ENCODE data around the gene PHAF1.
A peak's percentile ranks its signal among the peaks of the same experiment; 100 is the strongest.

The PHAF1 gene

DNA sequence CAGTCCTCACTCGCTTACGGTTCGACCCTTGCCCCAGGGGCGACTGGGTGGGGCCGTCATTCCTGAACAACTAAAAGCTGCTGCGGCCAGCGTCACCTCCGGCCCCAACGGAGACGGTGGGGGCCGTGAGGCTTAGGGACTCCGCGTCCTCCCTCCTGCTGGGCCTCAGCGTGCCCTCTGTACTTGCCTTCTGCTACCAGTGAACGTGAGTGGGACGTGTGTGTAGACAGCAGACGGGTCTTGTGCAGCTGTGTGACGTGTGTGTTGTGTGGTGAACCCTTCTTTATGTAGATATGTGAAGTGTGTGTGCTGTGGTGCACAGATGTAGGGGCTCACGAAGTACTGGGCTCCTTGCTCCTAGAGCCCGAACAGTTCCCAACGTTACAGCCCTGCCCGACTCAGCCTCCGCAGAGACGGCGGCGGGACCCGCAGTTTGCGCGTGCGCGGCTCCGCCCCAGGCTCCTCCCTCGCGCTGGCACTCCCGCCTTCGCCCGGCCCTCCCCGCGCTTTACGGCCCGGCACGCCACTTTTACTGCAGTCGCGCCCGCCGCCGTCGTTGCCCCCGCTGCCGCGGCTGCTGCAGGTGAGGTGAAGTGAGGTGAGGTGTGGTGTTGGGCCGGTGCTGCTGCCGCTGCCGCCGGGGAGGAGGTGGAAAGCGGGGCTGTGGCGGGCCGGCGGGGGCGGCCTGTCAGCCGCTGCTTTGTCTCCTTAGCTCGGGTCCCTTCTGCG, at the start of gene PHAF1:
PHAF1 (plus strand) TSS at position 535 of the 729 bp plus-strand sequence. CDS start 235 bp downstream, outside the sequence.
- peak within 1 kb of the TSS; percentile 96 for H3K27ac Mint-ChIP-seq
- H3K27me3 Mint-ChIP-seq (ENCODE audit: low read depth, poor library complexity), result no peaks in the 10 kb centered on the region
- peak; percentile 99 for DNase-seq
- peak within 1 kb of the TSS; percentile 97 for H3K4me3 Mint-ChIP-seq
- H3K9me3 Mint-ChIP-seq, result no peaks in the 10 kb centered on the region
- peaks cover 26% of the 10 kb centered on the region for H3K4me1 Mint-ChIP-seq
- H3K36me3 Mint-ChIP-seq (ENCODE audit: low read depth), result peaks cover 13% of the 10 kb centered on the region
- TF ChIP-seq, protein P1, sequence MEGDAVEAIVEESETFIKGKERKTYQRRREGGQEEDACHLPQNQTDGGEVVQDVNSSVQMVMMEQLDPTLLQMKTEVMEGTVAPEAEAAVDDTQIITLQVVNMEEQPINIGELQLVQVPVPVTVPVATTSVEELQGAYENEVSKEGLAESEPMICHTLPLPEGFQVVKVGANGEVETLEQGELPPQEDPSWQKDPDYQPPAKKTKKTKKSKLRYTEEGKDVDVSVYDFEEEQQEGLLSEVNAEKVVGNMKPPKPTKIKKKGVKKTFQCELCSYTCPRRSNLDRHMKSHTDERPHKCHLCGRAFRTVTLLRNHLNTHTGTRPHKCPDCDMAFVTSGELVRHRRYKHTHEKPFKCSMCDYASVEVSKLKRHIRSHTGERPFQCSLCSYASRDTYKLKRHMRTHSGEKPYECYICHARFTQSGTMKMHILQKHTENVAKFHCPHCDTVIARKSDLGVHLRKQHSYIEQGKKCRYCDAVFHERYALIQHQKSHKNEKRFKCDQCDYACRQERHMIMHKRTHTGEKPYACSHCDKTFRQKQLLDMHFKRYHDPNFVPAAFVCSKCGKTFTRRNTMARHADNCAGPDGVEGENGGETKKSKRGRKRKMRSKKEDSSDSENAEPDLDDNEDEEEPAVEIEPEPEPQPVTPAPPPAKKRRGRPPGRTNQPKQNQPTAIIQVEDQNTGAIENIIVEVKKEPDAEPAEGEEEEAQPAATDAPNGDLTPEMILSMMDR (IDR thresholded peaks at IDR 0.05), result no peak

DNA sequence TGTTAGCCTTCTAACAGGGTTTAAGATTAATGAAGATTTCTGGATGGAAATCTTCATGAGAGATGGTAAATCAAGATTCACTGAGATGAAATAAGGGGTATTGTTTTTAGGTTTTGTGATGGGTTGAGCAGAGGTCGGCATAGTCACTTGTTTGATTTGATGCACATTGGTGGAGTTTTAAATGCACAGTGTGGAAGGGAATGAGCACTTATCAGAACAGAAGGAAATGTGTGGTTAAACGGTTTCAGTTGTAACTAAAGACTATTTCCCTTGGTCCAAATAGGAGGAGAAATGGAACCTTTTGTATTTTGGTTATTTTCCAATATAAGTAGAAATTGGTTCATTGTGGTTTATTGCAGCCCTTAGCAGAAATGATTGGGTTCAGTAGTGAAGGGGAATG, 46.7 kb upstream of the PHAF1 start:
- Mint-ChIP-seq H3K27ac (peak overlapping the region; percentile 0), H3K36me3 (ENCODE audit: low read depth) (peaks cover 51% of the 10 kb centered on the region), H3K9me3 (peaks cover 7% of the 10 kb centered on the region), H3K4me3 (no peak overlapping the region), H3K27me3 (ENCODE audit: low read depth, poor library complexity) (no peaks in the 10 kb centered on the region), H3K4me1 (peaks cover 5% of the 10 kb centered on the region)
- TF ChIP-seq, protein P1 (IDR thresholded peaks at IDR 0.05), result no peak
- no peak for DNase-seq

DNA sequence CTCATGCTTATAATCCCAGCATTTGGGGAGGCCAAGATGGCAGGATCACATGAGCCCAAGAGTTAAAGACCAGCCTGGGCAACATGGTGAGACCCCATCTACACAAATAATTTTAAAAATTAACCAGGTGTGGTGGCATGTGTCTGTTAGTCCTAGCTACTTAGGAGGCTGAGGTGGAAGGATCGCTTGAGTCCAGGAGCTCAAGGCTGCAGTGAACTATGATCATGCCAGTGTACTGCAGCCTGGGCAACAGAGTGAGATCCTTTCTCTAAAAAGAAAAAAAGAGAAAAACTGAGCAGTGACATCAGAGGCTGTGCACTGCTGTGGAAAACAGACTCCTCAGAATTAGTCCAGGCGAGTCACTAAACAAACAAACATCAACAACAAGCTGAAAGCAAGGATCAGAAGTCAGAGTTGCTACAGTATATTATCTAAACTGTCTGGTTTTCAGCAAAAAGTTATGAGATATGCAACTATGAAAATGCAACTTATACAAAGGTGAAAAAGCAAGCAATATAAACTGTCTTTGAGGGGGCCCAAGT, 41.5 kb upstream of the PHAF1 start:
- no peak for DNase-seq
- Mint-ChIP-seq H3K27me3 (ENCODE audit: low read depth, poor library complexity) (no peaks in the 10 kb centered on the region), H3K4me1 (no peaks in the 10 kb centered on the region), H3K36me3 (ENCODE audit: low read depth) (peaks cover 49% of the 10 kb centered on the region), H3K27ac (peak overlapping the region; percentile 79), H3K4me3 (no peak overlapping the region), H3K9me3 (no peaks in the 10 kb centered on the region)
- TF ChIP-seq, protein P1 (IDR thresholded peaks at IDR 0.05), result no peak

DNA sequence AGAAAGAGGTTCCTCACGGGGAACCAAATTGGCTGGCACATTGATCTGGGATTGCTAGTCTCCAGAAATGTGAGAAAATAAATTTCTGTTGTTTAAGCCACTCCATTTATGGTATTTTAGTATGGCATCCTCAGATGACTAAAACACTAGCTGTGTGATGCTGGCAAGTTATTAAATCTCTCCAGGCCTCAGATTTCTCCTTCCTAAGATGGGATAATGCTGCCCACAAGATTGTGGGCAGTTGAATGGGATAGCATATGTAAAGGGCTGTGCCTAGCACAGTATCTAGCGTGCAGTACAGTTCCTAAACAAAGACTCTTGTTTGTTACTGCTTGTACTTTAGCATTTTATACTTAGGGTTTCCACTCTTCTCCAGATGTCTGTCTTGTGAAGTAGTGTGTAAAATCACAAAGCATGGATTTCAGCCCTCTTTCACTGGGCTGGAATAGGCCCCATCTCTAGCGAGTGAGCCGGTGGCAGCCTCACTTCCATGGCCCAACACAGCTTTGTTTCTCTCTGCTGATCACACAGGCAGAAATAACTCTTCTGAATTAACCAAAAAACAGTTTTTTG, 38.2 kb upstream of the PHAF1 start:
- DNase-seq, result no peak
- TF ChIP-seq, protein P1 (IDR thresholded peaks at IDR 0.05), result no peak
- no peaks in the 10 kb centered on the region for H3K9me3 Mint-ChIP-seq
- H3K36me3 Mint-ChIP-seq (ENCODE audit: low read depth), result peaks cover 49% of the 10 kb centered on the region
- H3K4me3 Mint-ChIP-seq, result no peak overlapping the region
- H3K27ac Mint-ChIP-seq, result peak overlapping the region; percentile 90
- no peaks in the 10 kb centered on the region for H3K4me1 Mint-ChIP-seq
- H3K27me3 Mint-ChIP-seq (ENCODE audit: low read depth, poor library complexity), result no peaks in the 10 kb centered on the region

DNA sequence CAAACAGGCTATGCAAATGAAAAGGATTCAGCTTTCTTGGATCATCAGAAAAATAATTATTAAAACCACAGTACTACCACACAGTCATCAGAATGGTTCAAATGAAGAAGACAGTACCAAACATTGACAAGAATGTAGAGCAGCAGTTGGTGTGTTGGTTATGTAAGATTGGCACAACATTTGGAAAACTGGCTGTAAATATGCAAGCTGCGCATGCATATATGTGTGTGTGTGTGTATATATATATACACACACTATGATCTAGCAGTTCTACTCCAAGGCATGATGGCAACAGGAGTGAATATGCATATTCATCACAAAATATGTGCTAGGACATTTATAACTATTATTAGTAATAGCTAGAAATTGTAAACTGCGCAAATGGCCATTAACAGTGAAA, 34.4 kb upstream of the PHAF1 start:
- H3K4me1 Mint-ChIP-seq, result no peaks in the 10 kb centered on the region

More for the DNA sequence above, 34.4 kb upstream of the PHAF1 start:
- Mint-ChIP-seq H3K9me3 (no peaks in the 10 kb centered on the region), H3K4me3 (no peak overlapping the region), H3K27ac (no peak overlapping the region), H3K27me3 (ENCODE audit: low read depth, poor library complexity) (no peaks in the 10 kb centered on the region), H3K36me3 (ENCODE audit: low read depth) (peaks cover 30% of the 10 kb centered on the region)
- TF ChIP-seq, protein P1 (IDR thresholded peaks at IDR 0.05), result no peak
- no peak for DNase-seq
